COLO829 (cell line): ENCODE measurements around the gene NIPBL.
"Not testable (repeated sequence)": the region's sequence is repeated elsewhere in the genome, so short reads cannot be mapped to it uniquely, and the experiment has no call there.

Experiments
- DNase-seq: peaks from one replicate; pipeline ENCODE4 v3.0.0; 2012; ENCODE audit warnings: low spot score

Gene NIPBL

DNA sequence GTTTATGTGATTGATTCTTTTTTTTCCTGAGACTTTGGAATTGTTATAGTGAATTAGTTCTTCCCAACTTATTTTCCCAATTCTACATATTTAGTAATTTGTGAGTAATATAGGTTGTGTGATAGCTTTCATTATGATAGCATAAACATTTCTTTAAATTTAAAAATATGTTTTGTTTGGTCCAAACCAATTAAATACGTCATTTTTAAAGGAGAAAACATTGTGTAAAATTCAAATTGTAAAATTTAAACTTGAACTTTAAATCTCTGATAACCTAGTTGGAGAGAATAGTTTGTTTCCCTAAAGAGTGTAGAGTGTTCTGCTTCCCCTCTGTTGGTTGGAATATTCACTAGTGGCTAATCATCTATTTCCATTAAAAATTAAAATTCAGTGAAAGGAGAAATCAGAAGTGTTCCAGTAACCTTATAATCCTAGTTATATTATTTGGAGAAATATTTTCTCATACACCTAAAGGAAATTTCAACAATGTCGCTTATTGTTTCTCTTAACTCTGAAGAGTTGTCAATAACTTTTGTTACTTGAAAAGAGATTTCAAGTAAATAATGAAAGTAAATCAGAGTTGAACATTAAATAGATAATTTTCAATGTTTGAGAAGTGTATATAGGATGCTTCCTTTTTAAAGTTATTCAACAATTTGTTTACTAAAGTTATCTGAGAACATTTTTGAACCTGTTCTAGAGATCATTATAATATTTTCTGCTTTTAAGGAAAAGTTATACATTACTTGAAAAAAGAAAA lies 2.9 kb downstream of the NIPBL start:
- DNase-seq, result no peak

DNA sequence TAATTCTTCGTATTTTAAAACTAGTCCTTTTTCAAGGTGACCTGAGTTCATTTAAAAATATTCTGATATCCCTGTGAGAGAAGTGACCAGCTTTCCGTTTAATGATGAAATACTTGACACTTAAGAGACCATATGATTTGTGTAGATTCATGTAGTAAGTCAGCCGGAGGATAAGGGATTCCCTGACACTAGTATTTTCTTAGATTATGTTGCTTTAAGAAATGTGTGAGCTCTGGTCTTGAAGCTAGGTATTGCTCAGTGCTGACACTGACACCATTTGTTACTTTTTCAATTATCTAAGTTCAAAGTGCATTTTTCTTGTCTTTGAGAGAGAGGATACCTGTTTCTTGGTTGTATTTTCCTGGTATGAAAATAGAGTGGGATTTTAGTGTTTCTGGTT lies 4.2 kb downstream of the NIPBL start:
- DNase-seq, result no peak

DNA sequence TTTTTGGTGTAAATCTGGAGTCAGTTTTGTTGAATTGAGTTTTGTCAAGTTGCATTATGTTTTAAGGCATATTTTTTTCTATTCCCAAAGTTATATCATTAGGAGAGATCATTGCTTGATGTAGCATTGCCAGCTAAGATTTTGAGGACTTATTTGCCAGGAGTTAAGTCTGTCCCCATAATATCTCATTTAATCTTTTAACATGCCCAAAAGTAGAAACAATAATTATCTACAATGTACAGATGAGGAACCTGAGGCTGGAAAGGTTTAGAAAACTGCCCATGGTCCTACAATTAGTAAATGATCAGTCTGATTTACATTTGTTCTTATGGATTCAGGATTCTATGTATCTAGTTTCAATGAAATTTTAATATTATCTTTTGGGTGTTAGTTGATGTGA lies 4.7 kb downstream of the NIPBL start:
- no peak for DNase-seq

DNA sequence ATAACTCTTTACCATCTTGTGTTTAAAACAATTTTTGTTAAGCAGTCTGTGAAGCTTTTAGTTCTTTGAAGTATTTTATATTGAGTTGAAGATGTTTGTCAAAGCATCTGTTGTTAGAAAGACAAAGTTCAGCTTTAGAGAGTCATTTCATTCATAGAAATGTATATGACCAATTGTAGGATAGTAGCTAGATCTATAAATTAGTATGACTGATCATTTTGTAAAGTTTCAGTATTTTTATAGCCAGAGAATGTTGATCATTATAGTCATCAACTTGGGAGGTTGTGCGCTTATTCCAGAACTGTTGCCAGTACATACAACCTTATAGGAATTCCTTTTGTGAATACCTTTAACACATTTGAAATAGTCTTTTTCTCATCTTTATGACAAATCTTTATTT lies 5.2 kb downstream of the NIPBL start:
- no peak for DNase-seq

DNA sequence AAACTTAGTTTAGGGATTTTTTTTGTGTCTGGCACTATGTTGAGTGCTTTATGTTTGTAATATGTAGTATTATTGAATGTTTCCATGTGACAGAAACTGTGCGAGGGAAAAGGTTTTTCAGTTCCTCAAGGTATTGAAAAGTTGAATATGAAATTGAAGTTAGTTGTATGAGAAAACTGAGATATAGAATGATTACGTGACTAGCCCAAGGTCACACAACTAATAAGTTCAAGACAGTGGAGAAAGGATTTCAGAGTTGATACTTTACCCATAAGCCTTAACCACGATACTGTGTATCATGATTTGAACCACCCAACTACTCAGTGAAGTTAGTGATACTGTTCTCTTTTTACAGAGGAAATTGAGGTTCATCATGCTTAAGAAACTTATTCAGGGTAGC lies 5.7 kb downstream of the NIPBL start:
- no peak for DNase-seq

- DNase-seq, result no peak
Measured at GRCh38 chr5:36883894-36884462, 7.4 kb downstream of the NIPBL start.

GRCh38 chr5:36885149-36885548 lies 8.6 kb downstream of the NIPBL start:
- no peak for DNase-seq

DNA sequence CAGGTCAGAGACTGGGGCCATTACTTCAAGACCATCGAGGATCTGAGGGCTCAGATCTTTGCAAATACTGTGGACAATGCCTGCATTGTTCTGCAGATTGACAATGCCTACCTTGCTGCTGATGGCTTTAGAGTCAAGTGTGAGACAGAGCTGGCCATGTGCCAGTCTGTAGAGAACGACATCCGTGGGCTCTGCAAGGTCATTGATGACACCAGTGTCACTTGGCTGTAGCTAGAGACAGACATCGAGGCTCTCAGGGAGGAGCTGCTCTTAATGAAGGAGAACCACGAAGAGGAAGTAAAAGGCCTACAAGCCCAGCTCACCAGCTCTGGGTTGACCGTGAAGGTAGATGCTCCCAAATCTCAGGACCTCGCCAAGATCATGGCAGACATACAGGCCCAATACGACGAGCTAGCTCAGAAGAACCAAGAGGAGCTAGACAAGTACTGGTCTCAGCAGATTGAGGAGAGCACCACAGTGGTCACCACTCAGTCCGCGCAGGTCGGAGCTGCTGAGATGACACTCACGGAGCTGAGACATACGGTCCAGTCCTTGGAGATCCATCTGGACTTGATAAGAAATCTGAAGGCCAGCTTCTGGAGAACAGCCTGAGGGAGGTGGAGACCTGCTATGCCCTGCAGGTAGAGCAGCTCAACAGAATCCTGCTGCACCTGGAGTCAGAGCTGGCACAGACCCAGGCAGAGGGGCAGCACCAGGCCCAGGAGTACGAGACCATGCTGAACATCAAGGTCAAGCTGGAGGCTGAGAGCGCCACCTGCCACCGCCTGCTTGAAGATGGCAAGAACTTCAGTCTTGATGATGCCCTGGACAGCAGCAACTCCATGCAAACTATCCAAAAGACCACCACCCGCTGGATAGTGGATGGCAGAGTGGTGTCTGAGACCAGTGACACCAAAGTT lies 9.3 kb downstream of the NIPBL start:
- no peak for DNase-seq

- DNase-seq, result no peak
Measured at GRCh38 chr5:36886791-36887190, 10.2 kb downstream of the NIPBL start.

DNA sequence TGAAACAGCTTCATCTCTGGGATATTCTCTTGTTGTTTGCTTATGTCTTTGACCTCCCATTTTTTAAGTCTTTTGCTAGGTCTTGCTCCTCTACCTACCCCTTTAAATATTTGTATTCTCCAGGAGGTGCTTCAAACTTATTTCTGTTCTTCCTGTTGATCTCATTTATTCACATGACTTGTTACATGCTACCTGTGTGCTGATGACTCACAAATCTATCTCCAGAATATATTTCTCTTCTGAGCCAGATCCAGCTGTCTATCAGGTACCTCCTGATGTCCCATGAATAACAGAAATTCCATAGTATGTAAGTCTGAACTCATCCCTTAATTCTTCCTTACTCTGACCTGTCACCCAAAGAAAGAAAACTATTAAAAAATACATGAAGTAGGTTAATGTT lies 11.0 kb downstream of the NIPBL start:
- no peak for DNase-seq

DNA sequence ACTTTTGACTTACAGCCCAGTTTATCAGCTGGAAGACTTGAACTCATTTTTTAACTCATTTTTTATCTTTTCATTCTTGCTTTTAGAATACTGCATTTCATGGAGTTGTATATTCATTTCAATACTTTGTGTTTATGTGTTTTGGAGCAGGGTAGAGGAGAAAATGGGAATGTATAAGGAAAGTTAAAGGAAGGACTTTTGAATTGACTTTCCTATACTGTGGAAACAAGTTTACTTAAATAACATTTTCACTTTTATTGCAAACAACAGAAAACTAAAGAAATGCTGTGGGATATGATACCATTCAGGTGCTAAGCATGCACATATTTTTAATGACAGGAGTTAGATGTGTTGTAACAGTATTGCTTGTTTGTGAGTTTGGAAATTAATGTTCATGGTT lies 11.7 kb downstream of the NIPBL start:
- no peak for DNase-seq

DNA sequence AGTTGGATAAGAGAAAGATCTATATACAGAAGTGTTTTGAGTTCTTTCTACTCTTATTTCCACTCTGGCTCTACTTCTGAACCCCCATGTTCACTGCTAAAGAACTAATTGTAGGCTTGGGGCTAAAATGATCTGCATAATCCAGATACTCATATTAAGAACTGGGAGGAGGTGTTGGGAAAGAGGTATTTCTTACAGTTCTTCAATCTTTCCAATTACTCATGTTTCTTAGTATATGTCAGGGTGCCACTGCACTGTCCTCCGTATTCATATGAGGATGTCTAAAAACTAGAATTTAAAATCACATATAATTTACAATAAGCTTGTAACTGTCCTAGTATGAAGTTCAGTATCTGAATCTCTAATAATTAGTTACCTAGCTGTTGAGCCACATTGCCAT lies 12.7 kb downstream of the NIPBL start:
- DNase-seq, result no peak

DNA sequence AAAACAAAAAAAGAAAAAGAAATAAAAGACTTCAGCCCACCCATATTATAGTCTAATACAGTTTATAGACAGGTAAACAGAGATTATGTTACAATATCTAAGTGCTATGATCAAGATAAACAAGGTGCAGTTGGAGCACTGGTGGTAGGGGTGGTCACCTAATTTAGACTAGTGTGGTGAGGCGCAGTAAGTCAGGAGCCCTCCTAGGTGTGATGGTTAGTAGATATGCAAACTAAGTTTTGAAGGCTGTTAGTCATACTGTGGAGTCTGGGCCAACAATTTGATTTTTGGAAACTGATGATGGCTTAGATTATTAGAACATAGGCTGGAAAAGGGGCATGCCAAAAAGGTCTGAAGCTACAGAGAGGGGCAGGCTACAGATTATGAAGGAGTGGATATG lies 14.7 kb downstream of the NIPBL start:
- DNase-seq, result no peak

DNA sequence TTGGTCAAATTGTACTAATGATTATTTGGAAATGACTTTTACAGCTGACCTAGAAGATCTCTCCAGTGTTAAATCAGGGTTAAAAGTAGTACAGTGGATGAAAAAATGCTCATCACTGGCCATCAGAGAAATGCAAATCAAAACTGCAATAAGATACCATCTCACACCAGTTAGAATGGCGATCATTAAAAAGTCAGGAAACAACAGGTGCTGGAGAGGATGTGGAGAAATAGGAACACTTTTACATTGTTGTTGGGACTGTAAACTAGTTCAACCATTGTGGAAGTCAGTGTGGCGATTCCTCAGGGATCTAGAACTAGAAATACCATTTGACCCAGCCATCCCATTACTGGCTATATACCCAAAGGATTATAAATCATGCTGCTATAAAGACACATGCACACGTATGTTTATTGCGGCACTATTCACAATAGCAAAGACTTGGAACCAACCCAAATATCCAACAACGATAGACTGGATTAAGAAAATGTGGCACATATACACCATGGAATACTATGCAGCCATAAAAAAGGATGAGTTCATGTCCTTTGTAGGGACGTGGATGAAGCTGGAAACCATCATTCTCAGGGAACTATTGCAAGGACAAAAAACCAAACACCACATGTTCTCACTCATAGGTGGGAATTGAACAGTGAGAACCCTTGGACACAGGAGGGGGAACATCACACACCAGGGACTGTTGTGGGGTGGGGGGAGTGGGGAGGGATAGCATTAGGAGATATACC lies 15.7 kb downstream of the NIPBL start:
- not testable (repeated sequence) for DNase-seq

- DNase-seq, result no peak
Measured at GRCh38 chr5:36894954-36895353, 18.4 kb downstream of the NIPBL start.

DNA sequence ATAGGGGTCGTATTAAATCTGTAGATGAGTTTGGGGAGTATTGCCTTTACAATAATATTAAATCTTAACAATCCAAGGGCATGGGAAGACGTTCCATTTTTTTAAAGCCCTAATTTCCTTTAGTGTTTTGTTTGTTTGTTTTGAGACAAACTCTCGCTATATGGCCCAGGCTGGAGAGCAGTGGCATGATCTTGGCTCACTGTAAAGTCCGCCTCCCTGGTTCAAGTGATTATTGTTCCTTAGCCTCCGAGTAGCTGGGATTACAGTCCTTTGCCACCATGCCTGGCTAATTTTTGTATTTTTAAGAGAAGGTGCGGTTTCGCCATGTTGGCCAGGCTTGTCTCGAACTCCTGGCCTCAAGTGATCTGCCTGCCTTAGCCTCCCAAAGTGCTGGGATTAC lies 19.9 kb downstream of the NIPBL start:
- no peak for DNase-seq

DNA sequence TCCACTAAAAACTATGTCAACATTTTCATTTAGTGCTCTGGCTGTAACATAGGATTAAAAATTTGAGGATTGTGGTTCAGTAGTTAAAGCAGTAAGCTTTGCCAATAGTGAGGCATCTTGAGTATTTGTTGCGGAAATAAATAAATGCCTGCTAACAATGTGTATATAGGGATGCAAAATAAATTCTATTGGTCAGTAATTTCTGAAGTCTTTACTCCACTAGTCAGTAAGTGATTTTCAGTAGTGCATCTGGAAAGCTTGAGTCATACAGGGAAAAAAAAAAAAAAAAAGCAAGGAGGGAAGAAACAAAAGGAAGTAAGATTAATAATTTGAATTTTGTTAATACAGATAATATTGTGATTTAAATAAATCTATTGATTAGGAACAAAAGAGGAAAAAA lies 21.0 kb downstream of the NIPBL start:
- no peak for DNase-seq

GRCh38 chr5:36899860-36900259 lies 23.3 kb downstream of the NIPBL start:
- DNase-seq, result no peak

- DNase-seq, result no peak
Measured at GRCh38 chr5:36900283-36900682, 23.7 kb downstream of the NIPBL start.

DNA sequence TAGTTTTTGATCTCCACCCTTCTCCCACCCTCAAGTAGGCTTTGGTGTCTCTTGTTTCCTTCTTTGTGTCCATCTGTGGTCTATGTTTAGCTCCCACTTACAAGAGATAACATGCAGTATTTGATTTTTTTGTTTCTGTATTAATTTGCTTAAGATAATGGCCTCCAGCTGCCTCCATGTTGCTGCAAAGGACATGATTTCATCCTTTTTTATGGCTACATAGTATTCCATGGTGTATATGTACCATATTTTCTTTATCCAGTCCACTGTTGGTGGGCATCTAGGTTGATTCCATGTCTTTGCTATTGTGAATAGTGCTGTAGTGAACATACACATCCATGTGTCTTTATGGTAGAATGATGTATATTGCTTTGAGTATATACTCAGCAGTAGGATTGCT lies 24.5 kb downstream of the NIPBL start:
- DNase-seq, result not testable (repeated sequence)

DNA sequence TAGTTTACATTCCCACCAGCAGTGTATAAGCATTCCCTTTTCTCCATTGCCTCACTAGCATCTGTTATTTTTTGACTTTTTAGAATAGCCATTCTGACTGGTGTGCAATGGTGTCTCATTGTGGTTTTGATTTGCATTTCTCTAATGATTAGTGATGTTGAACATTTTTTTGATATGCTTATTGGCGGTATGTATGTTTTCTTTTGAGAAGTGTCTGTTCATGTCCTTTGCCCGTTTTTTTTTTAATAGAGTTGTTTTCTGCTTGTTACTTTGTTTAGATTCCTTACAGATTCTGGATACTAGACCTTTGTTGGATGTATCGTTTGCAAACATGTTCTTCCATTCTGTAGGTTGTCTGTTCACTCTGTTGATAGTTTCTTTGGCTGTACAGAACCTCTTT lies 25.3 kb downstream of the NIPBL start:
- no peak for DNase-seq

GRCh38 chr5:36902353-36902752 lies 25.8 kb downstream of the NIPBL start:
- DNase-seq, result no peak
